Measurements from ENCODE around the gene IQSEC1.

Gene IQSEC1

DNA sequence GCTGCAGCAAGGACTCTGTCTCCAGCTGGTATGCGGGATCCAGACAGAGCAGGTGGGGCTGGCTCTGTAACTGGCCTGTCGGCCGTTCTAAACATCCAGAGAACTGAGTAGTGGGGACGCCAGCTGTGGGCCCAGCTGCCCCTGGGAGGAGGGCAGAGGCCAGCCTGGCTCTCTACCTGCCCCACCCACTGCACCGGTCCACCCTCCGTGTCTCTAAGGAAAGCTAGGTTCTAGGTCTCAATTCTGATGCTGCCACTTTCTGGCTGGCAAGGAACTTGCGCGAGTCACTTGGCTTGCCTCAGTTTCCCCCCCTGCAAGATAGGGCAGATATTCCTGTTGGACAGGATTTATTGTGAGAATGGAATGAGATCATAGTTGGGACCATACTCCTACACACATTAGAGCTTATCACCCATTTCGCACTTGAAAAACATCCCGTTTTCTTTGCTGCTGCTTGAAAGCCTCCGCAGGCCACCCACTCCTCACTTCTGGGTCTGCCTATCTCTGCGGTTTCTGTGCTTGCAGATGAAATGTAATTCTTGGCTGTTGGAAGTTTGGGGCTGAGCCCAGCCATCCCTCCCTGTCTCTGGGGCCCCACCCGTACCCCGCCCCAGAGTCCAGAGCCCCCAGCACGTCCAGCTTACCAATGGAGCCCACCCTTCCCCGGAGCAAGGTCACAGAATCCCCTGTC lies 65.8 kb downstream of the IQSEC1 start:
- Mint-ChIP-seq H3K9me3 (no peaks in the 10 kb centered on the region), H3K4me1 (peaks cover 68% of the 10 kb centered on the region), H3K27ac (no peak overlapping the region), H3K4me3 (no peak overlapping the region), H3K27me3 (ENCODE audit: low read depth, poor library complexity) (no peaks in the 10 kb centered on the region), H3K36me3 (ENCODE audit: low read depth) (no peaks in the 10 kb centered on the region)
- DNase-seq = no peak
- TF ChIP-seq, protein P1, sequence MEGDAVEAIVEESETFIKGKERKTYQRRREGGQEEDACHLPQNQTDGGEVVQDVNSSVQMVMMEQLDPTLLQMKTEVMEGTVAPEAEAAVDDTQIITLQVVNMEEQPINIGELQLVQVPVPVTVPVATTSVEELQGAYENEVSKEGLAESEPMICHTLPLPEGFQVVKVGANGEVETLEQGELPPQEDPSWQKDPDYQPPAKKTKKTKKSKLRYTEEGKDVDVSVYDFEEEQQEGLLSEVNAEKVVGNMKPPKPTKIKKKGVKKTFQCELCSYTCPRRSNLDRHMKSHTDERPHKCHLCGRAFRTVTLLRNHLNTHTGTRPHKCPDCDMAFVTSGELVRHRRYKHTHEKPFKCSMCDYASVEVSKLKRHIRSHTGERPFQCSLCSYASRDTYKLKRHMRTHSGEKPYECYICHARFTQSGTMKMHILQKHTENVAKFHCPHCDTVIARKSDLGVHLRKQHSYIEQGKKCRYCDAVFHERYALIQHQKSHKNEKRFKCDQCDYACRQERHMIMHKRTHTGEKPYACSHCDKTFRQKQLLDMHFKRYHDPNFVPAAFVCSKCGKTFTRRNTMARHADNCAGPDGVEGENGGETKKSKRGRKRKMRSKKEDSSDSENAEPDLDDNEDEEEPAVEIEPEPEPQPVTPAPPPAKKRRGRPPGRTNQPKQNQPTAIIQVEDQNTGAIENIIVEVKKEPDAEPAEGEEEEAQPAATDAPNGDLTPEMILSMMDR (IDR thresholded peaks at IDR 0.05) = no peak

DNA sequence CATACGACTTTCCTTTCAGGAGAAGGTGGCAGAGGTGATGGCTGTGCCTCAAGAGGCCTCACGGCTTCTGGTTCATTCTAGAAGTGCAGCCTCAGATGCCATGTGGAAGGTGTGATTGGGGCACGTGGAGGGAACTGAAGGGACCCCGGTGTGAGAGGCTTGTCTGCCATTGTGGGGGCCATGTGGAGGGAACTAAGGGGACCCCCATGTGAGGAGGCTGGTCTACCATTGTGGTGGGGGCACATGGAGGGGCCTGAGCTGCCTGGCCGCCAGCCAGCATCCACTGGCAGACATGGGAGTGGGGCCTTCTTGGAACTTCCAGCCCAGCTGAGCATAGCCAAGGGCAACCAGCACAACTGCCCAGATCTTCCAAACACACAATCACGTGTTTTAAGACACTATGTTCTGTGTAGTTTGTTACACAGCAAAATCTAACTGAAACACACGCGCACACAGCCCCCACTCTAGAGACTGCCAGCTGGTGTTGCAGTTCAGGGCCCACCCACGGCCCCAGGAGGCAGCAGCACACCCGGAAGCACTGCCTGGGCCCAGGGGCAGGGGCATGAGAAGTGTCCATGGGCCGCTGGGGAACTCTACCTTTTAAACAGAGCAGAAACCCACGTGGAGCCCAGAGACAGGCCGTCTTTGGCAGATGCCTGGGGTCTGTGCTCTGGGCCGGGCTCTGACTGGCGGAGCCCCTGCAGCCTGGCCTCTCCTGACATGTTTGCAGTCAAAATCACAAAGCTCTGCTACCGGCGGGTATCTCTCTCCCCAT lies 66.8 kb downstream of the IQSEC1 start:
- Mint-ChIP-seq H3K27me3 (ENCODE audit: low read depth, poor library complexity) (peaks cover 2% of the 10 kb centered on the region), H3K4me3 (no peak overlapping the region), H3K36me3 (ENCODE audit: low read depth) (no peaks in the 10 kb centered on the region), H3K9me3 (no peaks in the 10 kb centered on the region), H3K4me1 (peaks cover 58% of the 10 kb centered on the region), H3K27ac (no peak overlapping the region)
- TF ChIP-seq, protein P1 (IDR thresholded peaks at IDR 0.05) = no peak
- no peak for DNase-seq

DNA sequence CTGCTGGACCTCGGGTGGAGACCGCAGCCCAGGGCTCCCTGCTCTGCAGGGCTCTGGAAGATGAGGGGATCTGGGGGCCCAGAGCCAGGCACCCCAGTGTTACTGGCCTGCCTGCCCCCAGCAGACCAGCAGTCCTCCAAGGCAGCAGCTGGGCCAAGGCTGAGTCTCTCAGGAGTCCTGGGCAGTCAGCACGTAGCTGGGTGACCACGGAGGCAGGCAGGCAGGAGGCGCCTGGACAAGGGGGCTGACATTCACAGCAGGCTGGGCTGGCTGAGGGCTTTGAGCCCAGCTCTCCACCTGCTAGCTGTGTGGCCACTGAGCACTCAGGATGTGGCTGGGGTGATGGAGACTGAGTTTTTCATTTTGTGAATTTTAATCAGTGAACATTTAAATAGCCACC lies 67.9 kb downstream of the IQSEC1 start:
- no peak overlapping the region for H3K4me3 Mint-ChIP-seq
- peaks cover 2% of the 10 kb centered on the region for H3K27me3 Mint-ChIP-seq (ENCODE audit: low read depth, poor library complexity)
- H3K27ac Mint-ChIP-seq = no peak overlapping the region
- H3K9me3 Mint-ChIP-seq = no peaks in the 10 kb centered on the region
- TF ChIP-seq, protein P1 (IDR thresholded peaks at IDR 0.05) = no peak
- no peak for DNase-seq
- no peaks in the 10 kb centered on the region for H3K36me3 Mint-ChIP-seq (ENCODE audit: low read depth)
- H3K4me1 Mint-ChIP-seq = peaks cover 47% of the 10 kb centered on the region

DNA sequence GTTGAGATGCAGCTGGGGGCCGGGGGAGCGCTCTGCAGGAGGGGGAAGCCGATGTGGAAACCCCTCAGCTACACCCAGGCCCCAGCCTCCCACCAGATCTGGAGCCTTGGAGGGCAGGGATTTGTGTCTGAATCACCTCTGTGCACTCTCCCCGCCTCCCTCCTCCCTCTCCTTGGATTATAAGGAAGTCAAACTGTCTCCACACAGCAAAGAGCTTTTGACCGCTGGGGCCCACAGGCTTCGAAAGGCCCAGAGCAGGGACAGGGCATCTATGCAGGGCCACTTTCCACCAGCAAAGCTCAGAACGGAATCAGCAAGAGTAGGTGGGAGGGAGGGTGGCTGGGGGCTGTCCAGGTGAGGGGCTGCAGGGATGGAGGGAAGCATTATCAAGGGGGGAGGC lies 68.9 kb downstream of the IQSEC1 start:
- H3K27me3 Mint-ChIP-seq (ENCODE audit: low read depth, poor library complexity) = peaks cover 2% of the 10 kb centered on the region
- H3K36me3 Mint-ChIP-seq (ENCODE audit: low read depth) = no peaks in the 10 kb centered on the region
- no peaks in the 10 kb centered on the region for H3K9me3 Mint-ChIP-seq
- H3K4me3 Mint-ChIP-seq = no peak overlapping the region
- no peak overlapping the region for H3K27ac Mint-ChIP-seq
- no peak for DNase-seq
- peaks cover 44% of the 10 kb centered on the region for H3K4me1 Mint-ChIP-seq
- TF ChIP-seq, protein P1 (IDR thresholded peaks at IDR 0.05) = no peak

DNA sequence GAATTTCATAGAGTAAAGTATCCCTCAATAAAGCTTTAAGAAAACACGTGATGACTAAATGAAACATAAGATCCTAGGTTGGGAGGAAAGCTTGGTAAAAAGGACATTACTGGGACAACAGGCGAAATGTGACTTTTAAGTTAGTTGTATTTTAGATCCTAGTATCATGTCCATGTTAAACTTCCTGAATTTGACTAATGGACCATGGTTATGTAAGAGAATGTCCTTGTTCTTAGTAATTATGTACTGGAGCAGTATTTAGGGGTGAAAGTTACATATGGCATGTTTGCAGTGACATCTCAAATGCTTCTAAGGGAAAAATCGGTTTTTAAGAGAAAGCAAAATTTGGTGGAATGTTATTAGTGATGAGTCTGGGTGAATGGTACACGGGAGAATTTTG lies 69.6 kb downstream of the IQSEC1 start:
- Mint-ChIP-seq H3K4me1 (peaks cover 43% of the 10 kb centered on the region), H3K9me3 (no peaks in the 10 kb centered on the region), H3K27ac (peak overlapping the region; percentile 49), H3K27me3 (ENCODE audit: low read depth, poor library complexity) (peaks cover 2% of the 10 kb centered on the region), H3K4me3 (no peak overlapping the region), H3K36me3 (ENCODE audit: low read depth) (no peaks in the 10 kb centered on the region)
- TF ChIP-seq, protein P1 (IDR thresholded peaks at IDR 0.05) = no peak
- DNase-seq = no peak

Measured in nephron progenitor cell (in vitro differentiated cells).